ENCODE results near the gene MYH13. TPM values are rescaled to one million over a fixed set of nuclear protein-coding genes. Genes with fewer than 3 reads are reported as not detected.
"Not testable (repeated sequence)": the region's sequence is repeated elsewhere in the genome, so short reads cannot be mapped to it uniquely, and the experiment has no call there.

MYH13 gene
- total and polyA plus RNA-seq, 12 donors: not detected

DNA sequence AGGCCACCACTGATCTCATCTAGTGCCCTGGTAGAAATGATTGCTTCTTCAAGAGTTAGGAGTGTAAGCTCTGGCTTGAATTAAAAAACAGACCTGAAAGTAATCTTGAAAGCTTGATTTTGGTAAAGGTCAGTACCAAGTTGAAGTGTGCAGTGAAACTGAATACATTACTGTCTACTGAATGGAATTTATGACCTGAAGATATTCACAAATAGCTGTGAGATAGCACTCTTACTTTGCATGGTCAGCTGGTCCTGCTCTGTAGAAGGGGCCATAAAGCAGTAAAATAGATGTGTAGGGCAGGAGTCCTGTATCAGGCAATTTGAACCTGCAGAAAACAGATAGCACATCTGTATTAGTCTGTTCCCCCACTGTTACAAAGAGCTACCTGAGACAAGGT is 78.6 kb downstream of the MYH13 start:
- Histone ChIP-seq H3K4me3 (no peak overlapping the region), H3K27ac (no peak overlapping the region), H3K4me1 (peaks cover 0 to 15% (median 3%) of the 10 kb centered on the region in 9 donors), H3K9me3 (no peaks in the 10 kb centered on the region), H3K27me3 (peaks cover 0 to 23% (median 18%) of the 10 kb centered on the region in 7 donors), H3K36me3 (no peaks in the 10 kb centered on the region)
- TF ChIP-seq, protein P1, sequence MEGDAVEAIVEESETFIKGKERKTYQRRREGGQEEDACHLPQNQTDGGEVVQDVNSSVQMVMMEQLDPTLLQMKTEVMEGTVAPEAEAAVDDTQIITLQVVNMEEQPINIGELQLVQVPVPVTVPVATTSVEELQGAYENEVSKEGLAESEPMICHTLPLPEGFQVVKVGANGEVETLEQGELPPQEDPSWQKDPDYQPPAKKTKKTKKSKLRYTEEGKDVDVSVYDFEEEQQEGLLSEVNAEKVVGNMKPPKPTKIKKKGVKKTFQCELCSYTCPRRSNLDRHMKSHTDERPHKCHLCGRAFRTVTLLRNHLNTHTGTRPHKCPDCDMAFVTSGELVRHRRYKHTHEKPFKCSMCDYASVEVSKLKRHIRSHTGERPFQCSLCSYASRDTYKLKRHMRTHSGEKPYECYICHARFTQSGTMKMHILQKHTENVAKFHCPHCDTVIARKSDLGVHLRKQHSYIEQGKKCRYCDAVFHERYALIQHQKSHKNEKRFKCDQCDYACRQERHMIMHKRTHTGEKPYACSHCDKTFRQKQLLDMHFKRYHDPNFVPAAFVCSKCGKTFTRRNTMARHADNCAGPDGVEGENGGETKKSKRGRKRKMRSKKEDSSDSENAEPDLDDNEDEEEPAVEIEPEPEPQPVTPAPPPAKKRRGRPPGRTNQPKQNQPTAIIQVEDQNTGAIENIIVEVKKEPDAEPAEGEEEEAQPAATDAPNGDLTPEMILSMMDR (IDR thresholded peaks at IDR 0.05): no peak
- no peak for ATAC-seq
- DNase-seq: no peak
- intact Hi-C loops (cut with DNase I): loop anchor here in 2 of 10 donors (5.0 to 10.0 kb wide), 2 partner anchors 167 to 321 kb away; no protein-coding TSS in a partner anchor

- Histone ChIP-seq H3K9me3 (no peaks in the 10 kb centered on the region), H3K27ac (peak overlapping the region in 5 of 10 donors; percentile 26 to 65 (median 42)), H3K27me3 (peaks cover 0 to 37% (median 18%) of the 10 kb centered on the region in 7 donors), H3K4me3 (peak overlapping the region in 6 of 10 donors; percentile 7 to 37 (median 24)), H3K4me1 (peaks cover 0 to 15% (median 3%) of the 10 kb centered on the region in 9 donors), H3K36me3 (no peaks in the 10 kb centered on the region)
- ATAC-seq (peak; percentile 67 to 88 (median 83)), DNase-seq (peak; percentile 41 to 51)
- 32 to 40% methylated on average over 12 of the region's 12 CpGs for whole genome bisulfite sequencing, 2 donors
- intact Hi-C loops (cut with DNase I): loop anchor here in 2 of 10 donors (5.0 to 10.0 kb wide), 2 partner anchors 165 to 323 kb away; no protein-coding TSS in a partner anchor
- TF ChIP-seq, protein P1 (IDR thresholded peaks at IDR 0.05): no peak
These were observed 80.5 kb downstream of the MYH13 start for GRCh38 chr17:10292057-10292937.

- WGBS, 2 donors: 55 to 56% methylated on average over 12 of the region's 12 CpGs
- intact Hi-C loops (cut with DNase I): loop anchor here in 2 of 10 donors (5.0 to 10.0 kb wide), 2 partner anchors 164 to 323 kb away; no protein-coding TSS in a partner anchor
- Histone ChIP-seq H3K4me1 (peaks cover 0 to 15% (median 3%) of the 10 kb centered on the region in 9 donors), H3K27me3 (peaks cover 0 to 40% (median 18%) of the 10 kb centered on the region in 7 donors), H3K27ac (peak overlapping the region in 7 of 10 donors; percentile 1 to 65 (median 38)), H3K4me3 (peak overlapping the region in 7 of 10 donors; percentile 3 to 37 (median 24))
- ATAC-seq: peak in 6 of 8 donors; percentile 6 to 25 (median 16)
- not testable (repeated sequence) for DNase-seq, H3K36me3 ChIP-seq, H3K9me3 ChIP-seq
These were observed 81.2 kb downstream of the MYH13 start for GRCh38 chr17:10291576-10291975.

DNA sequence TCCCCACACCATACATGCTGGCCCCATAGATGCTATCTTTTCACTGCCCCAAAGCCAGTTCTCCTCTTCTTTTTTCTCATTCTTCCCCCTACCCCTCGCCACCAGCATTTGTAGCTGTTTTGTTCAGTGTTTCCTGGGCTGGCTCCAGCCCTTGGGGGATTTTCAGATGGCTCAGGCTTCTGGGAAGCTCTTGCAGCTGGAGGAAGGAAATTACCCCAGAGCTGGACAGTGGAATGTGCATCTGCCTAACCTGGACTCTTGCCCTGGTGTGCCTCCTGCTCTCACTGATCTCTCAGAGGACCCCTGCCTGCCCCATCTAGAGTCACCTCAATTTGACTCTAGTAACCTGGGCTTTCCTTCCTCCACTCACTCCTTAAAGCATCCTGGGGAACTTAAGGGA is 82.8 kb downstream of the MYH13 start:
- ATAC-seq (peak in 7 of 8 donors; percentile 32 to 57 (median 47)), DNase-seq (peak; percentile 21 to 37)
- H3K36me3 ChIP-seq: no peaks in the 10 kb centered on the region
- WGBS, 2 donors: 31 to 41% methylated on average over 1 of the region's 1 CpG
- H3K4me3 ChIP-seq: no peak overlapping the region
- peaks cover 0 to 15% (median 3%) of the 10 kb centered on the region in 9 donors for H3K4me1 ChIP-seq
- H3K27ac ChIP-seq: peak overlapping the region in 6 of 10 donors; percentile 14 to 63 (median 52)
- no peaks in the 10 kb centered on the region for H3K9me3 ChIP-seq
- intact Hi-C loops (cut with DNase I): loop anchor here in 2 of 10 donors (5.0 to 10.0 kb wide), 2 partner anchors 163 to 325 kb away; no protein-coding TSS in a partner anchor
- TF ChIP-seq, protein P1 (IDR thresholded peaks at IDR 0.05): no peak
- H3K27me3 ChIP-seq: peaks cover 0 to 40% (median 18%) of the 10 kb centered on the region in 7 donors
